ENCODE measurements around the gene NME9. TPM values are rescaled to one million over a fixed set of nuclear protein-coding genes. Genes with fewer than 3 reads are reported as not detected.

The NME9 gene
- total RNA-seq, 1 donor from 2014 or later: 0.30 TPM

DNA sequence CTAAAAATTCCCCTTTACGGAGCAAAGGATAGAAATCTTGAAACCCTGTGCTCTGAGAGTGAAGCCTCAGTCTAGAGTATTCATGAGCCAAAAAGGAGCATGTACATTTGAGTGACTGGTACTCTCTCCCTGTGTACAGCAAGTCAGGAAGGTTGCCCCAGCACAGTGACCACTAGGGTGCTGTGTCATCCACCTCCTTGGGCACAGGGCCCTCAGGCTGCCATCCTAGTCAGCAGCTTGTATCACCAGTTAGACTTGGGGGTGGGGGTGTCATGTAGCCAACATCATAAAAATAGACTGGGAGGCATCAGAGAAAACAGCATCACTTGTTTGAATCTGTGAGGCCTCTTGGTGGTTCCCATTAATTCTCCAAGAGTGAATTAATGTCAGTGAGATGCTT, 12.0 kb downstream of the NME9 start:
- intact Hi-C loops (cut with micrococcal nuclease): no loop called here
- H3K9me3 Mint-ChIP-seq: no peaks in the 10 kb centered on the region
- H3K4me1 Mint-ChIP-seq (ENCODE audit: low read depth): peaks cover 4% of the 10 kb centered on the region
- no peak overlapping the region for H3K4me3 Mint-ChIP-seq (ENCODE audit: low read depth)
- DNase-seq (ENCODE audit: low spot score): no peak
- peaks cover 4% of the 10 kb centered on the region for H3K27me3 Mint-ChIP-seq (ENCODE audit: low read depth)
- no peaks in the 10 kb centered on the region for H3K36me3 Mint-ChIP-seq (ENCODE audit: low read depth)
- H3K27ac Mint-ChIP-seq: no peak overlapping the region

DNA sequence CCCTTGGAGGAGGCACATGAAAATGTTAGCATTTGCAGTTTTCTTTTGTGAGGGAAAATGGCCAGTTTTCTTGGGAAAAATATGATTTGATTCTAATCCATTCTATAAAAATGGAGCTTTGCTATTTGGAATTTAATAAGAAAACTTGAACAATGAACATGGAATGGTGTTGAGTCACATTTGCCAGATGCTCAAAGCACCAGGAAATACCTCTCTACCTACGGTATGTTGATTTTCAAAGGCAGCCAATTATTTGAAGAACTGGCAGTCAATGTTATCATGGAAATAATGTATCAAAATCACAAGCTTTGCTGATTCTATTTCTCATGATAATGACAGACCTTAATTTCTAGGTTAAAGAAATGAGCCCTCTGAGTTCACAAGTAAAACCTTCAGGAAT, 14.9 kb downstream of the NME9 start:
- DNase-seq (ENCODE audit: low spot score): no peak

DNA sequence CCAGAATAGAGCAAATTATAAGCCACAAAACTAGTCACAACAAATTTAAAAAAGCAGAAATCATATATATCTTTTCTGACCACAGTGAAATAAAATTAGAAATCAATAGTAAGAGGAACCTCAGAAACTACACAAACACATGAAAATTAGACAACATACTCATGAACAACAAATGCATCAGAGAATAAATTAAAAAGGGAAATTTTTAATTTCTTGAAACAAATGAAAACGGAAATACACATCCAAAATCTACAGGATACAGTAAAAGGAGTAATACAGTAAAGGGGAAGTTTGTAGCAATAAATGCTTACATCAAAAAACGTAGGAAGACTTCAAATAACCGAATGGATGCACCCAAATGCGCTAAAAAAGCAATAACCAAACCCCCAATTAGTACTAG, 19.2 kb downstream of the NME9 start:
- Mint-ChIP-seq H3K4me1 (ENCODE audit: low read depth) (no peaks in the 10 kb centered on the region), H3K9me3 (peaks cover 31% of the 10 kb centered on the region), H3K4me3 (ENCODE audit: low read depth) (no peak overlapping the region), H3K27ac (no peak overlapping the region), H3K27me3 (ENCODE audit: low read depth) (peaks cover 17% of the 10 kb centered on the region), H3K36me3 (ENCODE audit: low read depth) (peaks cover 3% of the 10 kb centered on the region)
- no peak for DNase-seq (ENCODE audit: low spot score)
- intact Hi-C loops (cut with micrococcal nuclease): no loop called here

More for the DNA sequence above, 14.9 kb downstream of the NME9 start:
- H3K9me3 Mint-ChIP-seq: peaks cover 16% of the 10 kb centered on the region
- intact Hi-C loops (cut with micrococcal nuclease): no loop called here
- H3K4me1 Mint-ChIP-seq (ENCODE audit: low read depth): no peaks in the 10 kb centered on the region
- H3K4me3 Mint-ChIP-seq (ENCODE audit: low read depth): no peak overlapping the region
- H3K36me3 Mint-ChIP-seq (ENCODE audit: low read depth): peaks cover 3% of the 10 kb centered on the region
- H3K27me3 Mint-ChIP-seq (ENCODE audit: low read depth): peaks cover 17% of the 10 kb centered on the region
- no peak overlapping the region for H3K27ac Mint-ChIP-seq

DNA sequence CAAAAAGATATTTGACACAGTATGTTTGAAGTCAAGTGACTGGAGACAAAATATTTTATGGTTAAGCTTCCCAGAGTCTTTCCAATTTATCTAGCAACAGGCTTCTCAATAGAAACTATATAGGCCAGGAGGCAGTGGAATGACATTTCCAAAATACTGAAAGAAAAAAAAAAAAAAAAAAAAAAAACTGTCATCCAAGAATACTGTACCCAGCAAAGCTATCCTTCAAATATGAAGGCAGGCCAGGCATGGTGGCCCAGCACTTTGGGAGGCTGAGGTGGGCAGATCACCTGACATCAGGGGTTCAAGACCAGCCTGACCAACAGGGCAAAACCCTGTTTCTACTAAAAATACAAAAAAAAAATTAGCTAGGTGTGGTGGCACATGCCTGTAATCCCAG, 20.9 kb downstream of the NME9 start:
- no peak overlapping the region for H3K4me3 Mint-ChIP-seq (ENCODE audit: low read depth)
- H3K9me3 Mint-ChIP-seq: peaks cover 31% of the 10 kb centered on the region
- no peaks in the 10 kb centered on the region for H3K4me1 Mint-ChIP-seq (ENCODE audit: low read depth)
- no peak overlapping the region for H3K27ac Mint-ChIP-seq
- intact Hi-C loops (cut with micrococcal nuclease): no loop called here
- DNase-seq (ENCODE audit: low spot score): no peak
- peaks cover 3% of the 10 kb centered on the region for H3K36me3 Mint-ChIP-seq (ENCODE audit: low read depth)
- peaks cover 16% of the 10 kb centered on the region for H3K27me3 Mint-ChIP-seq (ENCODE audit: low read depth)

DNA sequence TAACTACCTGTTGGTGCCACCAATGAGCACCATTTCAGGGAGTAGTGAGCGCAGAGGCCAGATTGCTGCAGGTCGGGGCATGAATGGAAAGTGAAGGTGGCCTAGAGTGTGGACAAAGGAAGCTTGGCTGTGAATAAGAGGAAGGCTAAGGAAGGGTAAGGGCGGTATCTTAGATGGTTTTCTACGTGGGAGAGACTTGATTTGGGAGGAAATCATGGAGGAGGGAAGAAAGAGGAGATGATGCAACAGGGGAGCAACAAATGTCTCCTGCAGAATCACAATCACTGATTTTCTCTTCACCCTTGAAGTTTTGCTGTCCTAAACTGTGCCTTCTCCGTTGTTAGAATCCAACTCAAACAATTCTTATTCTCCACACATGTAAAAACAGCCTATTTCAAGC, 21.8 kb downstream of the NME9 start:
- Mint-ChIP-seq H3K9me3 (peaks cover 31% of the 10 kb centered on the region), H3K27me3 (ENCODE audit: low read depth) (peaks cover 13% of the 10 kb centered on the region), H3K4me3 (ENCODE audit: low read depth) (no peak overlapping the region), H3K27ac (no peak overlapping the region), H3K4me1 (ENCODE audit: low read depth) (no peaks in the 10 kb centered on the region), H3K36me3 (ENCODE audit: low read depth) (peaks cover 3% of the 10 kb centered on the region)
- intact Hi-C loops (cut with micrococcal nuclease): no loop called here
- DNase-seq (ENCODE audit: low spot score): no peak

DNA sequence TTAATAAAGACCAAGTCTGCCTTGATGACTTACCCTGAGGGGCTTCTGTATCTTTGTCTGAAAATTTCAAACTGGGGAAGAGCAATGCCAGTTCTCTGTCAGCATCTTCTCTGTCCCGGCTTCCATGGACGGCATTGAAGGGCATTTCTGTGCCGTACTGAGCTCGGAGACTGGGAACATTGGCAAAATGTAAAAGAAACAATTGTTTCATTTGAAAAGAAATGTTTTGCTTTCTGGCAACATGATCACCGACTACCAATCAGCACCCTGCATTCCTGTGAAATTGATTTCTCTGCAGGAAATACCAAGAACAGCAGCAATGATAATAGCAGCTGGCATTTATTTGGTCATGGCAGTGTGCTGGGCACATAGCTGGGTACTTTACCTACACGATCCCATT, 26.2 kb downstream of the NME9 start:
- Mint-ChIP-seq H3K9me3 (peaks cover 12% of the 10 kb centered on the region), H3K4me1 (ENCODE audit: low read depth) (peaks cover 2% of the 10 kb centered on the region), H3K36me3 (ENCODE audit: low read depth) (peaks cover 3% of the 10 kb centered on the region), H3K27ac (no peak overlapping the region), H3K27me3 (ENCODE audit: low read depth) (no peaks in the 10 kb centered on the region), H3K4me3 (ENCODE audit: low read depth) (no peak overlapping the region)
- no peak for DNase-seq (ENCODE audit: low spot score)
- intact Hi-C loops (cut with micrococcal nuclease): no loop called here

DNA sequence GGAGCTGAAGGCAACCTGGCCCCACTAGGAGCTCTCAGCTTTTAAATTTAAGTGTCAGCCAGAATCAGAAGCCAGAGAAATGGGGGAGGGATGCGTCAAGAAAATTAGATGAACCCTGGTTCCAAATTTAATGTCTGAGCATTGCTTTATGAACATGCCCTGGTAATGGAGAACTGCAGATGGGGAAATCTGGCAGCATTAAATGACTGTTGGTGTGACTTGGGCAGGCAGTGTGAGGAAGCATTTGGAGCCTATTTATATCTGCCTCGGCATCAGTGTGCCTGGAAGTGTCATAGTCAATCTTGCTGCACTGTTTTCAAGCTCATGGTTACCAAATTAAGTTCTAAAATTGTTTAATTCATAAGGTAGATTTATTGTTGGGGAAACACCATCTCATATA, 29.0 kb downstream of the NME9 start:
- no peaks in the 10 kb centered on the region for H3K9me3 Mint-ChIP-seq
- H3K27me3 Mint-ChIP-seq (ENCODE audit: low read depth): no peaks in the 10 kb centered on the region
- intact Hi-C loops (cut with micrococcal nuclease): no loop called here
- H3K36me3 Mint-ChIP-seq (ENCODE audit: low read depth): peaks cover 22% of the 10 kb centered on the region
- peaks cover 13% of the 10 kb centered on the region for H3K4me1 Mint-ChIP-seq (ENCODE audit: low read depth)
- no peak overlapping the region for H3K27ac Mint-ChIP-seq
- DNase-seq (ENCODE audit: low spot score): no peak
- no peak overlapping the region for H3K4me3 Mint-ChIP-seq (ENCODE audit: low read depth)

DNA sequence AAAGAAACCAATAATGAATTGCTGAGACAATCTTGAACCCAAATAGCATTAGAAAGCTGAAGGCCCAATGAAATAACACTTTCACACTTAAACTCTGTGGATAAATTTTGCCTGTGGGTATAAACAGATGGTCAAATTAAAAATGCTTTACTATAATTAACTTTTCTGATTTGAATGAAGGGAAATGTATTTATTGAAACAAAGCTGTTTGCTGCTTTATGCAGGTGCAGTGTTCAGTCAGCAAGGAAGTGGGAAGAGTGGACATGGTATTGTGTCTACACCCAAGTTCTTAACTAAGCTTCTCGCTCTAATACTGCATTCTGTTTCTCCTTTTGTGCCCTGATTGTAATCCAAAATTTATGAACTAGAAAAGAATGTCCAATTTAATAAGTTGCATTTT, 31.8 kb downstream of the NME9 start:
- Mint-ChIP-seq H3K9me3 (no peaks in the 10 kb centered on the region), H3K4me1 (ENCODE audit: low read depth) (peaks cover 13% of the 10 kb centered on the region), H3K27me3 (ENCODE audit: low read depth) (no peaks in the 10 kb centered on the region), H3K4me3 (ENCODE audit: low read depth) (no peak overlapping the region), H3K36me3 (ENCODE audit: low read depth) (peaks cover 33% of the 10 kb centered on the region), H3K27ac (no peak overlapping the region)
- no peak for DNase-seq (ENCODE audit: low spot score)
- intact Hi-C loops (cut with micrococcal nuclease): loop anchor here (2.0 kb wide), 1 partner anchor 63 kb away; no protein-coding TSS in a partner anchor

DNA sequence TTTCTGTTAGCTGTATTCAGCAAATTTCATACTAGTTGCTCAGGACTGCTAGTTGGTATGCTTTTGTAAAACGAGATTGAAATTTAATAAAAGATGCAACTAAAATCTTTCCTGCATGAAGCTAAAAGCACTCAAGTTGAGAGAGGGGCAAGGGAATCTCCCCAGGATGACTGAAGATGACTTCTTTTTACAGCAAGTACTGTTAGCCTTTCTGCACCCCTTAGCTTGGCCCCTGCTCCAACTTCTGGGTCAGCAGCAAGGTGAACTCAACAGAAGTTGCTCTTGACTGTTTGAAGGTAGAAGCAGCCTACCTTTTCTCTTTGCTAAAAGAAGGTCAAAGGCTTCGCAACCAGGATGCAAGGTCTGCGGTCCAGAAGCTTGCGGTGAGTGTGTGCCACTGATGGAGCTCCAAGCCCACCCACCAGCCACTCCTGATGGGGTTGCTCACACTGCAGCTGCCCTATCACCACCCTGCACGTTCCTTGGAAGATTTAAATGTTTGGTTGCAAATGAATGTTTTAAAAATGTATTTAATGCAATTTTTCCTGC, 32.5 kb downstream of the NME9 start:
- intact Hi-C loops (cut with micrococcal nuclease): loop anchor here (2.0 kb wide), 1 partner anchor 62 kb away; no protein-coding TSS in a partner anchor
- Mint-ChIP-seq H3K4me3 (ENCODE audit: low read depth) (no peak overlapping the region), H3K9me3 (no peaks in the 10 kb centered on the region), H3K36me3 (ENCODE audit: low read depth) (peaks cover 33% of the 10 kb centered on the region), H3K4me1 (ENCODE audit: low read depth) (peaks cover 13% of the 10 kb centered on the region), H3K27ac (peak overlapping the region; percentile 22), H3K27me3 (ENCODE audit: low read depth) (no peaks in the 10 kb centered on the region)
- DNase-seq (ENCODE audit: low spot score): no peak

DNA sequence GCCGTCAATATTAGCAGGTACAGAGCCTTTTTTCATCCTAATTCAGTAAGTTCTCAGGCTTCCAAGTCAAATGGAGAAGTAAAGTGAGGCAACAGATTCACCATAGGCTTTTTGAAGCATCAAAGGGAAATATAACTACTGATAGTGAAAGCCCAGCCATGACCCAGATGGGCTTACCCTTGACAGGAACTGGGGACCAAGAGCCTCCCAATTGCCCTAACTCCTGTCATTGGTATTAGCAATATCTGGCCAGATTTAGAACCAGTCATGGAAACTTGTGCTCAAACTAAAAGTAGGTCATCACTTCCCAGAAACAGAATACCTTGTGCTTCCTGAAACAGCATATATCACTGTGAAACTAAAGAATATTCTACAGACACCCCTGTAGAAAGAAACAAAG, 33.0 kb downstream of the NME9 start:
- DNase-seq (ENCODE audit: low spot score): no peak
- Mint-ChIP-seq H3K9me3 (no peaks in the 10 kb centered on the region), H3K4me3 (ENCODE audit: low read depth) (no peak overlapping the region), H3K36me3 (ENCODE audit: low read depth) (peaks cover 34% of the 10 kb centered on the region), H3K4me1 (ENCODE audit: low read depth) (peaks cover 13% of the 10 kb centered on the region), H3K27ac (no peak overlapping the region), H3K27me3 (ENCODE audit: low read depth) (no peaks in the 10 kb centered on the region)
- intact Hi-C loops (cut with micrococcal nuclease): loop anchor here (2.0 kb wide), 1 partner anchor 62 kb away; no protein-coding TSS in a partner anchor

DNA sequence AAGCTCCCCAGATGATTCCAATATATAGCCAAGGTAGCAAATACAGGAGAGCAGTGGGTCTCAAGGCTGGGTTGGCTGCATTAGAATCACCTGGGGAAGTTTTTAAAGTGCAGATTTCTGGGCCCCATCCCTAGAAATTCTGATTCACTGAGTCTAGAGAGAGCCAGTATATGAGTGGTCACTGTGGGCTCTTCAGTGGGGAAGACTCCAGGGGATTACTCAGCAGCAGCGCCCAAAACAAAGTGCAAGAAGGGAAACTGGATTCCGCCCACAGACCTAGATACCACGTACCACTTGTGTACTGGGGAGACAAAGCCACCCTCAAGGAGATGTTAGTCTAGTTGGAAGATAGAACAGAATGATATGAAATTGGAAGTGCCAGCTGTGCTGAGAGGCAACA, 40.0 kb downstream of the NME9 start:
- Mint-ChIP-seq H3K4me1 (ENCODE audit: low read depth) (peaks cover 2% of the 10 kb centered on the region), H3K36me3 (ENCODE audit: low read depth) (peaks cover 34% of the 10 kb centered on the region), H3K27ac (no peak overlapping the region), H3K27me3 (ENCODE audit: low read depth) (no peaks in the 10 kb centered on the region), H3K9me3 (no peaks in the 10 kb centered on the region), H3K4me3 (ENCODE audit: low read depth) (no peak overlapping the region)
- DNase-seq (ENCODE audit: low spot score): no peak
- intact Hi-C loops (cut with micrococcal nuclease): no loop called here

DNA sequence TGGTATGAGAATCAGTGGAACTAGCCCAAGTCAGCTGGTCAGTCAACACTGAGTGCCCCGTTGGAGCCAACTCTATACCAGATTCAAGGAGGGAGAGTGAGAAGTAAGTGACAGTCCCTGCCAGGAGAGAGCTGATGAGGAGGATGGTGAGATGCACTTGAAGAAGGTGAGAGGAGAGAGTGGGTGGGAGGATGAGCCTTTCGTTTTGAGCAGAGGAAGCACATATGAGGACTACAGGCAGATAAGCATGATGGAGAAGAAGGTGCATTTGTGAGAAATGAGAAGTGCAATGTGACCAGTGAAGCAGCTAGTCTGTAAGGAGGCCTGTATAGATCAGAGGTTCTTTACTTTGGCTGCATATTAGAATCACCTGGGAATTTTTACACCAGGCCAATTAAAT, 40.4 kb downstream of the NME9 start:
- peaks cover 34% of the 10 kb centered on the region for H3K36me3 Mint-ChIP-seq (ENCODE audit: low read depth)
- no peak overlapping the region for H3K27ac Mint-ChIP-seq
- peaks cover 2% of the 10 kb centered on the region for H3K4me1 Mint-ChIP-seq (ENCODE audit: low read depth)
- H3K4me3 Mint-ChIP-seq (ENCODE audit: low read depth): no peak overlapping the region
- no peak for DNase-seq (ENCODE audit: low spot score)
- H3K9me3 Mint-ChIP-seq: no peaks in the 10 kb centered on the region
- H3K27me3 Mint-ChIP-seq (ENCODE audit: low read depth): no peaks in the 10 kb centered on the region
- intact Hi-C loops (cut with micrococcal nuclease): no loop called here

DNA sequence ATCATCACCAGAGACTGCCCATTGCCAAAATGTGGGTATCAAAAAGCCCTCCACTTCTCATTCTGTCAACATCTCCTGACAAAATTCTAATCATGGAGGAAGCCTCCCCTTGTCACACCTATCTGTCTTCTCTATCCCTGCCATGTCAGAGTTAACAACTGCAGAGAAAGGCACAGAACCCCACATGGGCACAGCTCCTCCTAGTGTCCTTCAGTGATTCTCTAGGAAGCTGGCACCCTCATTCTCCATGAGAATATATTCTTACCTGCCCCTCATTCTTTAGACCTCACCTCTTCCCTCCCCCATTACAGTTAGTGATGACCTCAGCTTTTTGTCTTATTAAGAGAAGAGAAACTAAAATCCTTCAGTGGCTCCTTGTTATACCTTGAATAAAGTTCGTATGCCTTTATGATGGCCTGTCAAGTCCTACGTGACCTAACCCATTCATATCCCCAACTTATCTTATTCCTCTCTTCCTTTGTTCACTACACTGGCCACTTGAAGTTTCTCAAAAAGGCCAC, 44.6 kb downstream of the NME9 start:
- DNase-seq (ENCODE audit: low spot score): no peak
- Mint-ChIP-seq H3K27me3 (ENCODE audit: low read depth) (no peaks in the 10 kb centered on the region), H3K4me3 (ENCODE audit: low read depth) (no peak overlapping the region), H3K27ac (no peak overlapping the region), H3K9me3 (no peaks in the 10 kb centered on the region), H3K36me3 (ENCODE audit: low read depth) (peaks cover 25% of the 10 kb centered on the region), H3K4me1 (ENCODE audit: low read depth) (peaks cover 2% of the 10 kb centered on the region)
- intact Hi-C loops (cut with micrococcal nuclease): no loop called here

DNA sequence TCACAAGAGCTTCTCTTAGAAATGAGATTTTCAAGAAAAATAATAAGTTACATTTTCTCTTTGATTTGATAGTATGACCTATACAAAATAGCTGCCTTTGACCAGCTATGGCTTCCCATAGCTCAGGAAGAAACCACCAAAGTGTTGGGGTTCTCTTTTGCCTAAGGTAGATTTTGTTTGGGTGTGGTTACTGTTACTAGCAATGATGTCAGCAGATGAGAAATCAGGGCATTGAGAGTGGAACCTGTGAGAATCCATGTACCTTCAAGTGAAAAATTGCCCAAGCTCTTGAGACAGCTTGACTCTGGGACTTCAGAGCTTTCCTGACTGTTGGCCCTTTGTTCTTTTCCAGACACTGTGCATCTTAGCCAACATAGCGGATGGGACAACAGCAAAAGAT, 45.6 kb downstream of the NME9 start:
- H3K4me3 Mint-ChIP-seq (ENCODE audit: low read depth): no peak overlapping the region
- H3K27me3 Mint-ChIP-seq (ENCODE audit: low read depth): no peaks in the 10 kb centered on the region
- H3K27ac Mint-ChIP-seq: no peak overlapping the region

More for the DNA sequence above, 45.6 kb downstream of the NME9 start:
- Mint-ChIP-seq H3K36me3 (ENCODE audit: low read depth) (peaks cover 21% of the 10 kb centered on the region), H3K9me3 (no peaks in the 10 kb centered on the region), H3K4me1 (ENCODE audit: low read depth) (peaks cover under 1% of the 10 kb centered on the region)
- intact Hi-C loops (cut with micrococcal nuclease): no loop called here
- no peak for DNase-seq (ENCODE audit: low spot score)
